DMS153 (cell line): ENCODE data around the gene ADAMTS12.

Experiments used
- DNase-seq: peaks from one replicate; lab custom pipeline; 2025; lab: John Stamatoyannopoulos, UW

ADAMTS12 gene

GRCh38 chr5:33753704-33754103 is 138.1 kb downstream of the ADAMTS12 start:
- DNase-seq = no peak

DNA sequence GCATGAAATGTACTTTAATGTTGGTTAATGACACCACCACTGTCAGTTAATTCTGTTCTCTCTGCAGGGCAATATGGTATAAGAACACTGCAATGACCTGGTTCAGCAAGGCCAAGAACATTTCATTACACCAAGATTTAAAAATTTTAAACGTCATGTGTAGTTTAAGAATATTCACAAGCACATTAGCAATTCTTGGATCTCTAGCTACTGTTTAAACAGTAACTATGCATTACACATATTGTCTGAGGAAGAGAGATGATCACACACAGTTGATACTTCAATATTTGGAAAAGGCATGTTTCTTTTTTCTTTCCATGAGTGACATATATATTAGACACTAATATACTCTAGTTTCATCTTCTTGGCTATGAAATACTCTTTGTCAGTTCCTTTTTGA is 143.0 kb downstream of the ADAMTS12 start:
- no peak for DNase-seq

DNA sequence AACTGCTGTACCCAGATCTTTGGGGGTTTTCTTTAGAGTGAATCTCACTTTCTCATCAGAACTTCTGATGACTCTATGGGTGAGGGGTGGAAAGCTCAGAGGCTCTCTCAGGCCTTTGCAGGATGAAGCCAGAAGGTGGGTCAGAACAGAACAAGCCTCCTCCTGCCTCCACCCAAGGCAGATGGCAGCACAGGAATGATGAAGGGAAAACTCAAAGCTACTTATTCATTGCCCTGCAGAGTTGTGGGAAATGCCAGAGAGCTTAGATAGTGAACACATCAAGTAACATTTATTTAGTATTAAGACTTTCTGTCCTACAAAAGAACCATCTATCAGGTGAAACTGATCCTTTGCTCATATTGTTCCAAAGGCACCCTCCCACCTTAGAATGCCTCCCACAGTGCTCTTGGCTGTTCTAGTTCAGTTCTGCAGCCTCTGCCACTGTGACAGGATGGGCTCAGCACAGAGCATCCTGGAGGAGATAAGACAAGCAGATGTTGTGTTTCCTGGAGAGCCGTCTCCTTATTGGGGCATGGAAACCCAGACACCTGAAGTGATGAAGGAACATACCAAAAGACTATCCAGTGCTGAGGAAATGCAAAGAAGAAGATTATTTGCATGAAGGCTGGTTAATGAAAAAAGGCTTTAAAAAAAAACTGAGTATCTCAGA is 146.6 kb downstream of the ADAMTS12 start:
- DNase-seq = no peak

GRCh38 chr5:33743099-33743498 is 148.7 kb downstream of the ADAMTS12 start:
- no peak for DNase-seq

DNA sequence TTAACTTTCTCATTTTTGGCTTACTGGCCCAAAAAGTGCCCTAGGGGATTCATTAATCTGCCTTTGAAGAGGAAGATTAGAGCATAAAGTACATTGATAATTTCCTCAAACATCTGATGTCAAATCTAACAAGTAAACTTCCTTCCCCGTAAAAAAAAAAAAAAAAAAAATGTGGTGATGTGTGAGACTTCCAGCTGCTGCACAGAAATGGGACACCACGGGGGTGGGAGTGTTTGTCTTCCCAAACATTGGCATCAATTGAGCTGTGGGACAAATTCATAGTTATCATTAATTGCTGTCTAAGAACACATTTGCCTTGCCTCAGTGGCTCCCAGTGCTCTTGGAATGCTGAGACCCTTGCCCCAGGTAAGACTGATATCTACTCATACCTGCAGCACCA is 149.6 kb downstream of the ADAMTS12 start:
- no peak for DNase-seq

DNA sequence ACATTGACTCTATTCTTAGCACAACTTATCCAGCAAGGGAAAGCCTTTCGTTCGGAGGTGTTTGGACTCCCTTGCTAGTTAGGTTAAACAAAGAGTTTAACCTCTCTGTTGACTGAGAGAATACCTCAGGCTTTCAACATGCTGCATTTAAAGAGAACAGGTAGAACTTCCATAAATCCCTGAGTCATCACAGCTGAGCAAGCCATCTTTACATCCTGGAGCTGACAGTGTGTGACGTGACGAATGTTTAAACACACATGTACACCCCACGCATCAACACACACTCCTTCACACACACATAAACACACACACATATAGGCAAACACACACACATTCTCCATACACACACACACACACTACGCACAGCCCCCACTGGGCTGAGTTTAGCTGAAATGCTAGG is 152.8 kb downstream of the ADAMTS12 start:
- DNase-seq = no peak

DNA sequence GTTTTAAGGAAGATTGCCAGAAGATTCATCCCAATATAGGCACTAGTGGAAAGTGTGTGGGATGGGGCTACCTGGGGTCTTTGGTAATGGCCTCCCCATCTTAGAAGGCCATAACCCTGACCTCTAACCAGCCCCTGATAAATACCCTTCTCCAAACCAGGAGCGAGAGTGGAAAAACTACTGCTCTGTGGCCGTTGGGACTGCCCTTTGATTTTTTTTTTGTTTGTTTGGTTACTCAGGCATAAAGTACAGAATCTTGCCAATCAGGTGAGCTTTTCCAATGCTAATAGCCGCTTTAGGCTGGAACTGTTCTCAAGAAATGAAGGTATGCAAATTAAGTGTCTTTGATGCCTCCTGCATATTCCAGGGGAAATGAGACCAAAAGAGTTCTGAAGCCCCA is 153.7 kb downstream of the ADAMTS12 start:
- no peak for DNase-seq

DNA sequence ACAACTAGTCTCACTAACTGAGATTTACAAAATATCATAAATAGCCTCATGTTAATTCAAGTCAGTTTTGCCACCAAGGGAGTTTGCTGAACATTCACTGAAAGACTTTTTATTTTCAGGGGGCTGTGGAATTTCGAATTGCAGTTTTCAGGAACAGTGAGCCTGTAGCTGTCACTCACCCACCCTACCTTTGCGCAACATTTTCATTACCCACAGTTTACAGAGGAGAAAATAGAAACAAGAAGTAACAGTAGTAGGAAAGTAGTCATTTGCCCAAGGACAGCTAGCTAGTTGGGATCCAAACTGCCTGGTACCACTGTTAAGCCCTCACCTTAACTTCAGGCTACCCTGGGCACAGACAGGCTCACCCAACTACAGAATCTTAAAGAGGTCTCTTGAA is 154.1 kb downstream of the ADAMTS12 start:
- no peak for DNase-seq

GRCh38 chr5:33737284-33737683 is 154.5 kb downstream of the ADAMTS12 start:
- DNase-seq = no peak

- no peak for DNase-seq
Measured at GRCh38 chr5:33736510-33736909, 155.3 kb downstream of the ADAMTS12 start.

DNA sequence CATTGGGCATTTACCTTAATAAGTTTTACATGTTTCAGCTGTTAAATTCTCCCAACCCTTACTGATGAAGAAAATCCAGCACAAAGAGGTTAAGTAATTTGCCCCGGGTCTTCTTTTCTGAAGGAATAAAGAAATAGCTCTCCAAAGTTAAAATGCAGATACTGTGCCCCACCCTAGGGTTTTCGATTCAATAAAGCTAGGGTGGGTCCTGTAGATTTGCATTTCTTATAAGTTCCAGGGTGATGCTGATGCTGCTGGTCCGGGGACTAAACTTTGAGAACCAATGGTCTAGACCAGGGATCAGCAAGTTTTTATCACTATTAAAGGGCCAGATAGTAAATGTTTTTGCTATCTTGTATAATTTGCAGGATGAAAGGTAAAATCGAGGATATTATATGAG is 156.7 kb downstream of the ADAMTS12 start:
- DNase-seq = no peak

DNA sequence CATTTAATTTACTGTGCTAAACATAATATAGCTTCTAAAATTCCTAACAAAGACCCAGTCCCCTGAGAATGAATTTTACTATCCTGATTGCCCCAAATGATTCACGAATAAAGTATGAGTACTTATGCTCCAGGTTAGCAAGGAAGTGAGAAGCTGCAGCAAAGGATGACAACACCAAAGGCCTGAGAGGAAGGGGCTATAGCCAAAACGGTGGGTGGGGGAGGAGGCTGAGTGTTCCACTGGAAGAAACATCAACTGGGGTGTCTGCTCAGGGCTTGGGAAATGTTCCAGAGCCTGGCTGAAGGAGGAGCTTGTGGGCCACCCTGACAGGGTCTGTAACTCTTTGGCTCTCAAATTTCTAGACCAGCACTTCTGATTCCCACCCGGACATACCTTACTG is 157.3 kb downstream of the ADAMTS12 start:
- no peak for DNase-seq

- no peak for DNase-seq
Measured at GRCh38 chr5:33733225-33733624, 158.6 kb downstream of the ADAMTS12 start.

- DNase-seq = no peak
Measured at GRCh38 chr5:33726422-33727165, 165.2 kb downstream of the ADAMTS12 start.

GRCh38 chr5:33725806-33726205 is 166.0 kb downstream of the ADAMTS12 start:
- DNase-seq = no peak

DNA sequence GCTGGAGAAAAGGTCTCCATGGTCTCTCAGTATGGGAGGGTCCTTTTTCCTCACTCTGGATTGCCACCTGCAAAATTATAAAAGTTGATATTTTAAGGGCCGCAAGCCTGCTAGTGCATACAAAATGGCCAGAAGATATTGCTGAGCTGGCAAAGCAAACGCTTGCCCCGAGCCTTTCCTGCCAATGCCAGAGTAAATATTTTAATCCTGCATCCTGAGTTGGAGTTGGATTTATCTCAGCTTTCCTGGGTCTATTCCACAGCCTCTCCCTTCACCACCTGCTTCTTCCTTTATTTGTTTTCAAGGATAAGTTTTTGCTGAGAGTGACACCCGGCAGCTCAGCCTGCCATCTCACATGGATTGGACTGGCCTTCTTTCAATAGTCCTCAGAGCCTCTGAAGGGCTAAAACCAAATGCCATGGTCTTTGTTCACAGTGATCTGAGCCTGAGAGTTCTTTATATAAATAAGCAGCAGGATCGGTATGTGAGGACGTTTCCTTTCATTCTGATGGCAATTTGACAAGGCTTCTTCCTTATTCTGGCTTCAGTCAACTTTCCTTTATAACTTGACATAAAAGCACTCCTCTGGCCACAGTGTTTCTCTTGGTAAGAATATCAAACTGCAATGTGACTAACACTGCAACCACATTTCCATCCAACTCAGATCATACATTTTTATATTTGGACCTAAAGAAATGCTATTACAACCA is 170.1 kb downstream of the ADAMTS12 start:
- no peak for DNase-seq

DNA sequence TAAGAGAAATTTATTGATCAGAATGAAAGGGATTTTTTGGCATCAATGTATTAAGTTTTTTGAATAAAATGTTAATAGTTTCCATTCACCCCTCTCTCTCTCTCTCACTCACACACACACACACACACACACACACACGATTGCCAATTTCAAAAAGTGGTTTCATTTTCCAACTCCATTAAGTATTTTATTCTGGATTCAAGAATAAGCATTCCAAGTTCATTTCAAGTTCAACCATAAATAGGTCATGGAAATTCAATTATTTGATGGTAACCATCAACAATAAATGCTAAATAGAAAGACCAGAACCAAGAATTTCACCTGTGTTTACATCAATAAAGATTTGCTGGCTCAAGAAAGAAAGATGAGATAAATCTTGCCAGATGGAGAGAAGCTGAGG is 171.6 kb downstream of the ADAMTS12 start:
- no peak for DNase-seq

DNA sequence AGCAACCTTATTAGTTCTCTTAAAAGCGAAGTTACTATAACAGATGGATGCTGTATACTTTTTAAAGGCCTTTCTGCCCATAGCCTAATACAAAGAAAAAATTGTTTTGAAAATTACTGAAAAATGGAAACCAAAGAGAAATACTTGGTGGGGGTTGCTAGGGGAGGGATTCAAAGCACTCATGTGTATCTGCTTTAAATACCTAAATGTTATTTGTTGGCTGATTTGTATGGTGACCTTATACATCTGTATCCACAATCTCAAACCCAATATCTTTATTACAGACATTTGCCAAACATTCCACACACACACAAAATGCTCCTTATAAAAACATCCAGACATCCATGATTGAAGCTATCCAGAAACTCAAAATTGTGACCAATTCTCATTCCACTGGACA is 172.0 kb downstream of the ADAMTS12 start:
- no peak for DNase-seq

GRCh38 chr5:33715661-33716060 is 176.1 kb downstream of the ADAMTS12 start:
- DNase-seq = no peak

DNA sequence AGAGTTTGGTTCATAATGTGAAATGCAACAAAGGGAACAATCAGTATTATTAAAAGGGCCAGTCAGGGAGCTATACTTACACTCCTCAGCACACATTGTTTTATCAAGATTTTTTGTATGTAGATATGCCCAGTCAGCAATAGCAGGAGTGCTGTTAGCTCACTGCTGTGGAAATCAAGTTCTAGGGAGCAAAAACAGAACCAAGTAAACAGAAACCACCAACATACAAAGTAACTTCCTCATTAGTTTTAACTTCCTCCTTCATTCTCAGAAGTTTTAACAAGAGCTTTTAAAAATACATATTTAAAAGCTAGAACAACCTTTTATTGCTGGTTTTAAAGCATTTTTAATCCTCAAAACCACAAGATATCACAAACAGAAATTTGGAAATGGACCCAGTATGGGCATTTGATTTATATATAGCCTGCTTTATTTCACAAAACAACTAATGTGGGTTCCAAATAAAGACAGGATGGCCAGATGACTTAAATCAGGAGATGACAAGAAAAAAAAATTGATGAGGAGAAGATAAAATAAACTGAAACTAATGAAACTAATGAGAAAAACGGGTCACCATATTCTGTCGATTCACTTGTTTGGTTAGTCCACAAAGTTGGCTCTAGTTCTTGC is 178.5 kb downstream of the ADAMTS12 start:
- no peak for DNase-seq

- DNase-seq = no peak
Measured at GRCh38 chr5:33712664-33713063, 179.1 kb downstream of the ADAMTS12 start.

GRCh38 chr5:33711094-33711679 is 180.6 kb downstream of the ADAMTS12 start:
- no peak for DNase-seq
